Fibroblast of villous mesenchyme (primary cell): ENCODE results near the gene INMT. TPM values are rescaled to one million over a fixed set of nuclear protein-coding genes. Genes with fewer than 3 reads are reported as not detected.

ENCODE experiments used
- DNase-seq: peaks from one replicate; pipeline ENCODE4 v3.0.0-alpha.2; 2010; ENCODE audit warnings: low read depth
- H3K4me3 ChIP-seq: 2 replicates; pipeline ENCODE4 v1.5.1; 2011; ENCODE audit warnings: low read depth, mild to moderate bottlenecking, low read length
- CTCF ChIP-seq: IDR thresholded peaks from 2 replicates; pipeline ENCODE4 v1.5.1; 2012; ENCODE audit warnings: low read depth, mild to moderate bottlenecking, low read length; ENCODE audit not compliant: insufficient read depth
- total RNA-seq: library from RNA; depleted of rRNA; stranded (reverse); fragments of >200 nt; gene quantifications from 2 replicates; pipeline ENCODE4 v1.2.3, GENCODE V29; 2012

Gene INMT
- 15.8 and 48.4 TPM in 2 replicates for total RNA-seq

GRCh38 chr7:30751696-30752273 lies at the start of gene INMT:
INMT (plus strand) TSS chr7:30752135; CDS start chr7:30752151, 16 bp downstream.
- peak within 1 kb of the TSS; percentile 51 for H3K4me3 ChIP-seq
- DNase-seq: peak; percentile 11
- TF ChIP-seq CTCF: no peak

GRCh38 chr7:30702200-30702599 lies 49.7 kb upstream of the INMT start:
- no peak overlapping the region for H3K4me3 ChIP-seq
- DNase-seq: no peak
- TF ChIP-seq CTCF: no peak

GRCh38 chr7:30703756-30704155 lies 48.2 kb upstream of the INMT start:
- no peak for TF ChIP-seq CTCF
- no peak for DNase-seq

GRCh38 chr7:30705008-30705407 lies 46.9 kb upstream of the INMT start:
- no peak for DNase-seq
- TF ChIP-seq CTCF: no peak
- no peak overlapping the region for H3K4me3 ChIP-seq

More at GRCh38 chr7:30703756-30704155, 48.2 kb upstream of the INMT start:
- H3K4me3 ChIP-seq: no peak overlapping the region

- no peak for TF ChIP-seq CTCF
- no peak overlapping the region for H3K4me3 ChIP-seq
- DNase-seq: no peak
Observed at GRCh38 chr7:30705596-30705995, 46.3 kb upstream of the INMT start.

GRCh38 chr7:30706316-30706715 lies 45.6 kb upstream of the INMT start:
- no peak for TF ChIP-seq CTCF
- no peak for DNase-seq
- no peak overlapping the region for H3K4me3 ChIP-seq

GRCh38 chr7:30706908-30707307 lies 45.0 kb upstream of the INMT start:
- no peak overlapping the region for H3K4me3 ChIP-seq
- no peak for TF ChIP-seq CTCF
- no peak for DNase-seq
